H9 (cell line): ENCODE results near the gene SLIT2. TPM values are rescaled to one million over a fixed set of nuclear protein-coding genes. Genes with fewer than 3 reads are reported as not detected.

Source experiments
- DNase-seq: peaks from one replicate; pipeline ENCODE4 v3.0.0-alpha.2; 2017
- H2AFZ ChIP-seq: one replicate; pipeline ENCODE4 v1.6.1; 2013; ENCODE audit warnings: mild to moderate bottlenecking, low read length, control low read depth, moderate library complexity
- H2AK5ac ChIP-seq: 2 replicates; pipeline ENCODE4 v1.6.1; 2013; ENCODE audit warnings: low read length, control low read depth, mixed read lengths; ENCODE audit not compliant: insufficient read length
- H2BK120ac ChIP-seq: one replicate; pipeline ENCODE4 v1.6.1; 2013; ENCODE audit warnings: low read depth, mild to moderate bottlenecking, low read length, control low read depth, inconsistent platforms; ENCODE audit not compliant: poor library complexity, severe bottlenecking
- H2BK12ac ChIP-seq: 2 replicates; pipeline ENCODE4 v1.6.1; 2013; ENCODE audit warnings: low read length, control low read depth, mixed read lengths, low read depth; ENCODE audit not compliant: insufficient read length
- H2BK15ac ChIP-seq: 2 replicates; pipeline ENCODE4 v1.6.1; 2013; ENCODE audit warnings: low read depth, low read length, control low read depth
- H2BK20ac ChIP-seq: one replicate; pipeline ENCODE4 v1.6.1; 2013; ENCODE audit warnings: low read depth, mild to moderate bottlenecking, low read length, control low read depth, inconsistent platforms; ENCODE audit not compliant: poor library complexity, severe bottlenecking
- H2BK5ac ChIP-seq: 2 replicates; pipeline ENCODE4 v1.6.1; 2013; ENCODE audit warnings: low read length, control low read depth, mixed read lengths; ENCODE audit not compliant: insufficient read length
- H3K14ac ChIP-seq: 2 replicates; pipeline ENCODE4 v1.6.1; 2013; ENCODE audit warnings: low read length, control low read depth; ENCODE audit not compliant: insufficient read depth
- H3K18ac ChIP-seq: 2 replicates; pipeline ENCODE4 v1.6.1; 2013; ENCODE audit warnings: low read depth, mild to moderate bottlenecking, mixed read lengths, low read length, control low read depth; ENCODE audit not compliant: insufficient read length
- H3K23ac ChIP-seq: 2 replicates; pipeline ENCODE4 v1.6.1; 2013; ENCODE audit warnings: low read length, control low read depth, mixed read lengths, low read depth; ENCODE audit not compliant: insufficient read length
- H3K23me2 ChIP-seq: 2 replicates; pipeline ENCODE4 v1.6.1; 2013; ENCODE audit warnings: low read depth, mild to moderate bottlenecking, mixed read lengths, low read length, control low read depth; ENCODE audit not compliant: insufficient read length, poor library complexity, severe bottlenecking
- H3K27ac ChIP-seq: 2 replicates; pipeline ENCODE4 v1.5.1; 2013; ENCODE audit warnings: low read length, control low read depth, mixed read lengths, low read depth; ENCODE audit not compliant: insufficient read length
- H3K27me3 ChIP-seq: 2 replicates; pipeline ENCODE4 v1.6.1; 2013; ENCODE audit warnings: low read length, control low read depth, inconsistent platforms; ENCODE audit not compliant: insufficient read depth
- H3K4ac ChIP-seq: 2 replicates; pipeline ENCODE4 v1.6.1; 2013; ENCODE audit warnings: low read depth, mild to moderate bottlenecking, control low read depth, inconsistent platforms, low read length, moderate library complexity
- H3K4me1 ChIP-seq: 2 replicates; pipeline ENCODE4 v1.6.1; 2013; ENCODE audit warnings: low read length, control low read depth, inconsistent platforms; ENCODE audit not compliant: insufficient read depth
- H3K4me2 ChIP-seq: 2 replicates; pipeline ENCODE4 v1.6.1; 2013; ENCODE audit warnings: low read length, control low read depth, mixed read lengths; ENCODE audit not compliant: insufficient read length, insufficient read depth
- H3K56ac ChIP-seq: 2 replicates; pipeline ENCODE4 v1.6.1; 2013; ENCODE audit warnings: low read depth, mild to moderate bottlenecking, mixed read lengths, low read length, control low read depth; ENCODE audit not compliant: insufficient read length
- H3K79me1 ChIP-seq: 2 replicates; pipeline ENCODE4 v1.6.1; 2013; ENCODE audit warnings: low read depth, mild to moderate bottlenecking, moderate library complexity, low read length, control low read depth, inconsistent platforms; ENCODE audit not compliant: insufficient read depth, poor library complexity, severe bottlenecking
- H3K79me2 ChIP-seq: 2 replicates; pipeline ENCODE4 v1.6.1; 2013; ENCODE audit warnings: low read length, control low read depth, inconsistent platforms; ENCODE audit not compliant: insufficient read depth
- H3K9ac ChIP-seq: 2 replicates; pipeline ENCODE4 v1.6.1; 2013; ENCODE audit warnings: low read length, control low read depth, mixed read lengths; ENCODE audit not compliant: insufficient read length; ENCODE audit errors: extremely low read depth
- H3K9me3 ChIP-seq: one replicate; pipeline ENCODE4 v1.6.1; 2013; ENCODE audit warnings: low read depth, low read length, inconsistent platforms; ENCODE audit not compliant: control insufficient read depth
- H3T11ph ChIP-seq: one replicate; pipeline ENCODE4 v1.6.1; 2013; ENCODE audit warnings: mild to moderate bottlenecking, low read length, control low read depth, inconsistent platforms
- H4K20me1 ChIP-seq: one replicate; pipeline ENCODE4 v1.6.1; 2013; ENCODE audit not compliant: control insufficient read depth, insufficient read length, insufficient read depth
- H4K5ac ChIP-seq: 2 replicates; pipeline ENCODE4 v1.6.1; 2013; ENCODE audit warnings: low read depth, mild to moderate bottlenecking, mixed read lengths, low read length, control low read depth; ENCODE audit not compliant: insufficient read length
- H4K8ac ChIP-seq: replicated peaks from 2 replicates; pipeline ENCODE4 v1.6.1; 2013; ENCODE audit warnings: low read length, control low read depth, mixed read lengths, low read depth; ENCODE audit not compliant: insufficient read length
- H4K91ac ChIP-seq: 2 replicates; pipeline ENCODE4 v1.6.1; 2013; ENCODE audit warnings: low read depth, mild to moderate bottlenecking, moderate library complexity, mixed read lengths, low read length, control low read depth; ENCODE audit not compliant: insufficient read length
- H3K27ac Mint-ChIP-seq, 3 experiments: 2 replicates in 2 of 3; 3 replicates in 1 of 3; pipeline ENCODE4 v1.8.0; 2020 to 2021; ENCODE audit warnings: mixed read lengths in 3 of 3, mild to moderate bottlenecking in 1 of 3, moderate library complexity in 1 of 3
- H3K27me3 Mint-ChIP-seq: 2 replicates; pipeline ENCODE4 v1.8.0; 2021; ENCODE audit warnings: low read depth, mild to moderate bottlenecking, moderate library complexity, mixed read lengths
- H3K36me3 Mint-ChIP-seq, 3 experiments: 2 replicates in 2 of 3; 3 replicates in 1 of 3; pipeline ENCODE4 v1.8.0; 2020 to 2021; ENCODE audit warnings: low read depth in 3 of 3, mixed read lengths in 3 of 3; ENCODE audit not compliant: insufficient read depth in 1 of 3
- H3K4me1 Mint-ChIP-seq, 2 experiments: 2 replicates each; pipeline ENCODE4 v1.8.0; 2020; ENCODE audit warnings: mixed read lengths in 2 of 2
- H3K4me3 Mint-ChIP-seq, 2 experiments: 2 replicates in 1 of 2; 3 replicates in 1 of 2; pipeline ENCODE4 v1.8.0; 2020 to 2021; ENCODE audit warnings: mild to moderate bottlenecking in 2 of 2, mixed read lengths in 2 of 2, moderate library complexity in 1 of 2
- H3K9me3 Mint-ChIP-seq, 2 experiments: 2 replicates in 1 of 2; 3 replicates in 1 of 2; pipeline ENCODE4 v1.8.0; 2020; ENCODE audit warnings: mild to moderate bottlenecking in 2 of 2, mixed read lengths in 2 of 2, moderate library complexity in 1 of 2
- WGBS: extraction: QIAGEN DNeasy Blood & Tissue Kit; methylation state at CpG from one replicate; pipeline ENCODE4 v1.1.7; 2013; ENCODE audit warnings: missing lambda C conversion rate, low lambda C conversion rate, mixed read lengths; ENCODE audit not compliant: insufficient read length; ENCODE audit errors: extremely low coverage; 5-methylcytosine and 5-hydroxymethylcytosine counted together
- total RNA-seq: library from RNA; stranded (reverse); gene quantifications from 2 replicates; pipeline ENCODE4 v1.2.1, GENCODE V29; 2021
- TF ChIP-seq, protein P1 (sequence below): fragments of 200-600 bp; sonication (generic); conservative IDR thresholded peaks from 3 replicates; pipeline ENCODE4 v1.8.0; 2021; ENCODE audit warnings: antibody characterized with exemption, mild to moderate bottlenecking

SLIT2 gene
- total RNA-seq, 1 experiment from 2014 or later = 1.3 TPM

GRCh38 chr4:20288846-20289512 lies 37.3 kb downstream of the SLIT2 start:
- H2AFZ ChIP-seq = no peak overlapping the region
- H2BK12ac ChIP-seq = no peak overlapping the region
- Mint-ChIP-seq H3K4me3 (no peak overlapping the region), H3K4me1 (peaks cover 15 to 20% of the 10 kb centered on the region in 2 experiments), H3K27me3 (no peaks in the 10 kb centered on the region), H3K27ac (no peak overlapping the region), H3K9me3 (no peaks in the 10 kb centered on the region), H3K36me3 (no peaks in the 10 kb centered on the region; a peak in 1 of 7 replicates)
- no peak overlapping the region for H4K91ac ChIP-seq
- H2BK5ac ChIP-seq = no peak overlapping the region
- no peak overlapping the region for H3K27ac ChIP-seq
- H3K79me1 ChIP-seq = no peaks in the 10 kb centered on the region
- no peak overlapping the region for H2AK5ac ChIP-seq
- H3K9me3 ChIP-seq = no peaks in the 10 kb centered on the region
- no peak overlapping the region for H3K23ac ChIP-seq
- TF ChIP-seq, protein P1, sequence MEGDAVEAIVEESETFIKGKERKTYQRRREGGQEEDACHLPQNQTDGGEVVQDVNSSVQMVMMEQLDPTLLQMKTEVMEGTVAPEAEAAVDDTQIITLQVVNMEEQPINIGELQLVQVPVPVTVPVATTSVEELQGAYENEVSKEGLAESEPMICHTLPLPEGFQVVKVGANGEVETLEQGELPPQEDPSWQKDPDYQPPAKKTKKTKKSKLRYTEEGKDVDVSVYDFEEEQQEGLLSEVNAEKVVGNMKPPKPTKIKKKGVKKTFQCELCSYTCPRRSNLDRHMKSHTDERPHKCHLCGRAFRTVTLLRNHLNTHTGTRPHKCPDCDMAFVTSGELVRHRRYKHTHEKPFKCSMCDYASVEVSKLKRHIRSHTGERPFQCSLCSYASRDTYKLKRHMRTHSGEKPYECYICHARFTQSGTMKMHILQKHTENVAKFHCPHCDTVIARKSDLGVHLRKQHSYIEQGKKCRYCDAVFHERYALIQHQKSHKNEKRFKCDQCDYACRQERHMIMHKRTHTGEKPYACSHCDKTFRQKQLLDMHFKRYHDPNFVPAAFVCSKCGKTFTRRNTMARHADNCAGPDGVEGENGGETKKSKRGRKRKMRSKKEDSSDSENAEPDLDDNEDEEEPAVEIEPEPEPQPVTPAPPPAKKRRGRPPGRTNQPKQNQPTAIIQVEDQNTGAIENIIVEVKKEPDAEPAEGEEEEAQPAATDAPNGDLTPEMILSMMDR = no peak
- no peak overlapping the region for H4K5ac ChIP-seq
- H3K18ac ChIP-seq = no peak overlapping the region
- no peak overlapping the region for H3K14ac ChIP-seq
- H3K4me1 ChIP-seq = no peaks in the 10 kb centered on the region; the same call in 1 of the 2 replicates
- no peak overlapping the region for H3T11ph ChIP-seq
- no peak overlapping the region for H2BK120ac ChIP-seq
- H3K9ac ChIP-seq = no peak overlapping the region
- H4K8ac ChIP-seq = no peak overlapping the region
- no CpG with 5 or more reads among the region's 2 CpGs for WGBS
- no peak overlapping the region for H2BK20ac ChIP-seq
- H3K27me3 ChIP-seq = no peaks in the 10 kb centered on the region
- H3K56ac ChIP-seq = no peak overlapping the region
- H3K4me2 ChIP-seq = no peak overlapping the region
- no peak overlapping the region for H3K4ac ChIP-seq
- H3K79me2 ChIP-seq = 0 out of 2 replicates have a peak, but pooled peaks cover 1% of the 10 kb centered on the region
- H2BK15ac ChIP-seq = no peak overlapping the region
- no peaks in the 10 kb centered on the region for H3K23me2 ChIP-seq
- no peaks in the 10 kb centered on the region for H4K20me1 ChIP-seq
- DNase-seq = no peak
